B cell (primary cell): Measurements from ENCODE around the gene SNX14.

ENCODE experiments used
- EZH2 ChIP-seq: IDR thresholded peaks from 2 replicates; pipeline ENCODE4 v1.6.1; 2012; ENCODE audit warnings: borderline replicate concordance, low read depth, mild to moderate bottlenecking, moderate library complexity, low read length; ENCODE audit not compliant: insufficient read depth, poor library complexity, severe bottlenecking
- TF ChIP-seq, protein P1 (sequence below): fragments of 200-600 bp; IDR thresholded peaks from one replicate; pipeline ENCODE4 v1.8.0; 2022; ENCODE audit warnings: antibody characterized with exemption, mild to moderate bottlenecking

DNA sequence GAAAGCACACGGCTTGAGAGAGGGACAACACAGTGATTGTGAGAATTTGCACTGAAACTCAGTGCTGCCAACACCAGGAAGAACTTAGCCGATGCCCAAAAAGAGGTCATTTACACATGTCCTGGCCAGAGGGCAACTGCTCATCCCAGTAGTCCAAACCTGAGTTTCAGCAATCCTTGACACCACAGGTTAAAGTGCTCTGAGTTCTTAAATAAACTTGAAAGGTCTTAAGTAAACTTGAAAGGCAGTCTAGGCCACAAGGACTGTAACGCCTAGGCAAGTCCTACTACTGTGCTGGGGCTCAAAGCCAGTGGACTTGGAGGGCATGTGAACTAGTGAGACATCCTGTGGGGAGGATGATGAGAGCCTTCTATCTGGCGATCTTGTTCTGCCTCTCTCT lies 14.1 kb downstream of the SNX14 start:
- TF ChIP-seq, protein P1, sequence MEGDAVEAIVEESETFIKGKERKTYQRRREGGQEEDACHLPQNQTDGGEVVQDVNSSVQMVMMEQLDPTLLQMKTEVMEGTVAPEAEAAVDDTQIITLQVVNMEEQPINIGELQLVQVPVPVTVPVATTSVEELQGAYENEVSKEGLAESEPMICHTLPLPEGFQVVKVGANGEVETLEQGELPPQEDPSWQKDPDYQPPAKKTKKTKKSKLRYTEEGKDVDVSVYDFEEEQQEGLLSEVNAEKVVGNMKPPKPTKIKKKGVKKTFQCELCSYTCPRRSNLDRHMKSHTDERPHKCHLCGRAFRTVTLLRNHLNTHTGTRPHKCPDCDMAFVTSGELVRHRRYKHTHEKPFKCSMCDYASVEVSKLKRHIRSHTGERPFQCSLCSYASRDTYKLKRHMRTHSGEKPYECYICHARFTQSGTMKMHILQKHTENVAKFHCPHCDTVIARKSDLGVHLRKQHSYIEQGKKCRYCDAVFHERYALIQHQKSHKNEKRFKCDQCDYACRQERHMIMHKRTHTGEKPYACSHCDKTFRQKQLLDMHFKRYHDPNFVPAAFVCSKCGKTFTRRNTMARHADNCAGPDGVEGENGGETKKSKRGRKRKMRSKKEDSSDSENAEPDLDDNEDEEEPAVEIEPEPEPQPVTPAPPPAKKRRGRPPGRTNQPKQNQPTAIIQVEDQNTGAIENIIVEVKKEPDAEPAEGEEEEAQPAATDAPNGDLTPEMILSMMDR: no peak
- no peak for TF ChIP-seq EZH2
